ENCODE results near the gene XPOT.

DNA sequence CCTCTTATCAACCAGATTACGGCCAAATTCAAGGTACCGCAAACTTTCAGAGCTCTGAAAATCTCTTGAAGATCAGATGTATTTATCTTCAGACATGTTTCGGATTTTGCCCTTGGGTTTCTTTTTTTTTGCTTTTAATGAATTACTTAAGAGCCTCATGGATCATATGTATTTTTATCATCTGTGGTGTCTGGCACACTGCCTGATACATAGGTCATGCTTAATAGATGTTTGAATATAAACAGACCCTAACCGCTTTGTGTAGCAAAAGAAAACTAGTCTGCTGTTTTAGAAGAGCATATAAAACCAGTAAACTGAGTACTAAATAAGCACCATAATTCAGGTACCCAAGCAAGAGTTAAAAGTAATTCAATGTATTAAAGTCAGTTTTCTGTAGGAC lies 27.6 kb downstream of the XPOT start:
- no peak for TF ChIP-seq FOXM1 (IDR thresholded peaks at IDR 0.05; ENCODE audit: borderline replicate concordance)
- no peak for TF ChIP-seq TARDBP (IDR thresholded peaks at IDR 0.05)
- TF ChIP-seq BHLHE40 (IDR thresholded peaks at IDR 0.05; ENCODE audit: borderline replicate concordance), result no peak
- TF ChIP-seq FOXA1 (IDR thresholded peaks at IDR 0.05), result no peak
- no peak for TF ChIP-seq NFRKB (IDR thresholded peaks at IDR 0.05)
- TF ChIP-seq PKNOX1 (IDR thresholded peaks at IDR 0.05), result no peak
- no peak for TF ChIP-seq SP1 (IDR thresholded peaks at IDR 0.05)
- no peak for TF ChIP-seq ELF4 (IDR thresholded peaks at IDR 0.05)
- no peak for TF ChIP-seq HDGF (IDR thresholded peaks at IDR 0.05; ENCODE audit: borderline replicate concordance)
- no peak for TF ChIP-seq LEF1 (IDR thresholded peaks at IDR 0.05; ENCODE audit: borderline replicate concordance)

Data from HEK293T (cell line).